GM19238 (cell line): ENCODE data around the gene SLC39A6.

Experiments used
- DNase-seq: peaks from one replicate; pipeline ENCODE4 v3.0.0; 2011; ENCODE audit warnings: low spot score; ENCODE audit not compliant: insufficient read length

SLC39A6 gene

GRCh38 chr18:36064027-36064808 is 64.9 kb downstream of the SLC39A6 start:
- no peak for DNase-seq

- DNase-seq: no peak
Observed at GRCh38 chr18:36058674-36059073, 70.5 kb downstream of the SLC39A6 start.
